ENCODE results near the gene ZNF664. TPM values are rescaled to one million over a fixed set of nuclear protein-coding genes. Genes with fewer than 3 reads are reported as not detected.
"Not testable (repeated sequence)": the region's sequence is repeated elsewhere in the genome, so short reads cannot be mapped to it uniquely, and the experiment has no call there.

The ZNF664 gene
- total RNA-seq, 1 donor, result 18.5 TPM

DNA sequence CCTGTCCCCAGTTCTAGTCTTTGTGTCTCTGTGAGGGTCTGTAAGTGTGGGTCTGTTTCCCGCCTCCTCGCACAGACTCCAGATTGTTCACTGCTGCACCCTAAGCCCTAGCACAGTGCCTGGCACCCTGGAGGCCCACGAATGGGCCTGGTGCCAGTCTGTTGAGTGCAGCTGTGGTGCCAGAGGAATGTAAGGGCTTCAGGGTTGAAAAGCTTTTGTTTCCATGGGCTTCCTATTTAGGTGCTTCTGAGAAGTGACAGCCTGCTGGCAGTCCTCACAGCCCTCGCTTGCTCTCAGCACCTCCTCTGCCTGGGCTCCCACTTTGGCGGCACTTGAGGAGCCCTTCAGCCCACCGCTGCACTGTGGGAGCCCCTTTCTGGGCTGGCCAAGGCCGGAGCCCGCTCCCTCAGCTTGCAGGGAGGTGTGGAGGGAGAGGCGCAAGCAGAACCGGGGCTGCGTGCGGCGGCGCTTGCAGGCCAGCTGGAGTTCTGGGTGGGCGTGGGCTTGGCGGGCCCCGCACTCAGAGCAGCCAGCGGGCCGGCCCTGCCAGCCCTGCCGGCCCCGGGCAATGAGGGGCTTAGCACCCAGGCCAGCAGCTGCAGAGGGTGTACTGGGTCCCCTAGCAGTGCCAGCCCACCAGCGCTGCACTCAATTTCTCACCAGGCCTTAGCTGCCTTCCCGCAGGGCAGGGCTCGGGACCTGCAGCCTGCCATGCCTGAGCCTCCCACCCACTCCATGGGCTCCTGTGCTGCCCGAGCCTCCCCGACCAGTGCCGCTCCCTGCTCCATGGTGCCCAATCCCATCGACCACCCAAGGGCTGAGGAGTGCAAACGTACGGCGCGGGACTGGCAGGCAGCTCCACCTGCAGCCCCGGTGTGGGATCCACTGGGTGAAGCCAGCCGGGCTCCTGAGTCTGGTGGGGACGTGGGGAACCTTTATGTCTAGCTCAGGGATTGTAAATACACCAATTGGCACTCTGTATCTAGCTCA, 26.2 kb upstream of the ZNF664 start:
- not testable (repeated sequence) for H3K4me1 ChIP-seq (ENCODE audit: insufficient read depth, low read length); H3K4me3 ChIP-seq (ENCODE audit: low read length); H3K27me3 ChIP-seq (ENCODE audit: insufficient read depth, low read length); H3K9me3 ChIP-seq (ENCODE audit: low read depth, low read length)

DNA sequence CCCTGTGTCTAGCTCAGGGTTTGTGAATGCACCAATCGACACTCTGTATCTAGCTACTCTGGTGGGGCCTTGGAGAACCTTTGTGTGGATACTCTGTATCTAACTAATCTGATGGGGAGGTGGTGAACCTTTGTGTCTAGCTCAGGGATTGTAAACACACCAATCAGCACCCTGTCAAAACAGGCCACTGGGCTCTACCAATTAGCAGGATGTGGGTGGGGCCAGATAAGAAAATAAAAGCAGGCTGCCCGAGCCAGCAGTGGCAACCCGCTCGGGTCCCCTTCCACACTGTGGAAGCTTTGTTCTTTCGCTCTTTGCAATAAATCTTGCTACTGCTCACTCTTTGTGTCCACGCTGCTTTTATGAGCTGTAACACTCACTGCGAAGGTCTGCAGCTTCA, 25.5 kb upstream of the ZNF664 start:
- not testable (repeated sequence) for H3K9me3 ChIP-seq (ENCODE audit: low read depth, low read length); H3K4me1 ChIP-seq (ENCODE audit: insufficient read depth, low read length); H3K27me3 ChIP-seq (ENCODE audit: insufficient read depth, low read length); H3K4me3 ChIP-seq (ENCODE audit: low read length)

DNA sequence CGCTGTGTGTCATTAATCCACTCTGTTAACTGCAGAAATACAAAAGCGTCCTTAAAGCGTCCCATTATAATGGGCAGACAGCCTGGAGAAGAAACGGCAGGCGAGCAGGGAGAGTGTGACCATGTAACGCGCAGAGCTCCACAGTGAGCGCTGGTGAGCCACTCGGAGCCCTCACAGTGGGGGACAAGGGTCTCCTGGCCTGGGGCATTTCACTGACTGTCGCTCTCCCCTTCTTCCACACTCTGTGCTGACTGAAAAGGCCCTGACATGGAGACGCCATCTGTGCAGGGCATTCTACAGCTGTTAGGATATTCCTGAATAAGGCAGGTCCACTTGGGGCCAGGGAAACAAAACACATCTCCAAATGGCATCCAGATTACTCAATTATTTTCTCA, 24.6 kb upstream of the ZNF664 start:
- H3K4me1 ChIP-seq (ENCODE audit: insufficient read depth, low read length), result no peaks in the 10 kb centered on the region
- H3K27me3 ChIP-seq (ENCODE audit: insufficient read depth, low read length), result no peaks in the 10 kb centered on the region
- no peaks in the 10 kb centered on the region for H3K9me3 ChIP-seq (ENCODE audit: low read depth, low read length)
- no peak overlapping the region for H3K4me3 ChIP-seq (ENCODE audit: low read length)

DNA sequence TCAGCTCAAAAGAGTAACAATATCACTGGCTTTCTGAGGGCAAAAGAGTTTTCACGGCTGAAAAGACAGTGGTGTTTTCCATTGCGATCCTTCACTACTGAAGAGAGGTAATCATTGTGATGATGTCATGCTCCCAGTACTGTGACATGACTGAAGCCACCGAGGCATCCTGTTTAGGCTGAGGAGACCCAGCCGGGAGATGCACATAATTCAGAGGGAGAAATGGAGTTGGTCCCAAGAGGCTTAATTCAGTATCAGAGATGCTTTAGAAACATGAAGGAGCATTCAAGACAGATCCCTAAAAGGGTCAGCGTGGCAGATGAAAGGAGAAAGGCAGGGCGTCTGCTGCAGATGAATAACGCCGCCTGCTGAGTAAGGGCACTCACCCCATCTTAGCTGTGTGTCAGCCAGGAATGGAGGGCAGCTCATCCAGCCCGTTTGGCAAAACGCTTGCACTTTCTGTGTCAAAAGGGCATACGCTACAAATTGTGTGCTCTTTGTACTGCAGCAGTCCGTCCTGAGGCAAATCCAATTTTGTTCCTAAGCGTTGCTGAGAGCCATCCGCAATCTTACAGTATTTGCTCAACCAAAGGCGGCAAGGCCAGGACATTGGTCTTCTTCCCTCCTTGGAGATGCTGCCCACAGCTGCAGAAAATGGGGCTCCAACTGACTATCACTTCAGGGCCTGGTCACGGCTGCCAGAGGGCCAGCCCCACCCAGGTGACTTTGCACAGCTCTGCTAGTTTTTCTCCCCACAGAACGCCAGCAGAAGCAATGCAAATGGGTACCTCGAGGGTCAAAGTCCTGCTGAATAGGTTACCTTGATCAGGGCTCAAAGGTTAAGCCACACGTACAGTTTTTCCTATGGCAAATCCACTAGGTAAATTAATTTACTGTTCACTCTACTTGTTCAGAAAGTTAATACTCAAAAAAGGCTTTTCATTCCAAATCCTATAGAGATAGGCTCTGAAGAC, 23.9 kb upstream of the ZNF664 start:
- Histone ChIP-seq H3K27me3 (ENCODE audit: insufficient read depth, low read length) (no peaks in the 10 kb centered on the region), H3K9me3 (ENCODE audit: low read depth, low read length) (no peaks in the 10 kb centered on the region), H3K4me1 (ENCODE audit: insufficient read depth, low read length) (no peaks in the 10 kb centered on the region), H3K4me3 (ENCODE audit: low read length) (no peak overlapping the region)

DNA sequence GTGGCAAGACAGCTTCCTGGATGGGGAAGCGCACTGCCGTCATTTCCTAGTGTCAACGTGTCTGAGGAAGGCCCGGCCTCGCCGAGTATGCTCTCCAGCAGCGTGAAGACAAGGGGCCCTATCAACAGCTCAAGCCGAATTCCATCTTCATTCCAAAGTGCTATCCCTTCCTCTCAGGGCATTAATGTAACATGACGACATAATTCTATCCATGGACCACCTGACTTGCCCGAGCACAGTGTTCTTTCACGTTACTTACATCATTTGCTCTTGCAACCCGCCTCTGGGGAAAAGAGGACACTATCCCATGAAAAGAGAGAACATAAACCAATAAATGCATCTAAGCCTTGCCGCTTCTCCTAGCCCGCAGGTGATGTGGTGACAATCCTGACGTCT, 23.2 kb upstream of the ZNF664 start:
- Histone ChIP-seq H3K4me3 (ENCODE audit: low read length) (no peak overlapping the region), H3K4me1 (ENCODE audit: insufficient read depth, low read length) (no peaks in the 10 kb centered on the region), H3K27me3 (ENCODE audit: insufficient read depth, low read length) (no peaks in the 10 kb centered on the region), H3K9me3 (ENCODE audit: low read depth, low read length) (no peaks in the 10 kb centered on the region)

DNA sequence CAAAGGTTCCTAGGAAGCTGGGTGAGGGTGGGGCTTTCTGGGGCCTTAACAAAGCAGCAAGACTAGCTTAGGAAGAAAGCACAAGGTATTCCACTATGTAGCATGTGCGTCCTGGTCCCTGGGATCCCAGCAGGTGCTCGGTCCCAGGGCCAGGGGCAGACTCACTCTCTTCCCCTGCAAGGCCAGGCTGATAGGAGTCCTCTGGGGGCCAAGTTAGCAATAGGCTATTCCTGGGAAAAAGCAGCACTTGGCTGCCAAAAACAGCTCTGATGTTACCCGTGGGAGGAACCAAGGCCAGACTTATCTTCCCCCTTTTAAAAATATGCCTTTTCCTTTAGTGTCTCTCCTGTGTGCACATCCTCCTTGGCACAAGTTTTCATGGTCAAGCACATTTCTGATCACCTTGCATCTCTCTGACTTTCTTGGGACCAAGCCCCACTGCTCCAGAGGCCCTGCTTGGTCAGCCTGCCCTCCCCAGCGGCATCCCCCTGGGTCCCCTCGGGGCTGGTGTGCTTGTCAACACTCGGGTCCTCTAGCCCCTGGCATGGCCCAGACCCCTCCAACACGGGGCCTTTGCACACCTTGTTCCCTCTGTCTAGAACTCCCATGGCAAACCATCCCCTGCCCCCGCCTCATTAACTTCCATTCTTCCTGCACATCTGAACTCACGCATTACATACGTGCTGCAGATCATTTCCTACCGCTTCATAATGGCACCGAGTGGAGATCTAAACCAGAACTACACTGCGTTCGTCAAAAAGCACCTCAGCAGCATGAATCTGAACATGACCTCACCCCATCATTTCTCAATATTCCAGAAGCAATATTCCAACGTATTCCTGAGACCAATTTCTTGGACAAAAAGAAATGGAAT, 22.3 kb upstream of the ZNF664 start:
- Histone ChIP-seq H3K4me1 (ENCODE audit: insufficient read depth, low read length) (no peaks in the 10 kb centered on the region), H3K4me3 (ENCODE audit: low read length) (no peak overlapping the region), H3K9me3 (ENCODE audit: low read depth, low read length) (no peaks in the 10 kb centered on the region), H3K27me3 (ENCODE audit: insufficient read depth, low read length) (no peaks in the 10 kb centered on the region)

DNA sequence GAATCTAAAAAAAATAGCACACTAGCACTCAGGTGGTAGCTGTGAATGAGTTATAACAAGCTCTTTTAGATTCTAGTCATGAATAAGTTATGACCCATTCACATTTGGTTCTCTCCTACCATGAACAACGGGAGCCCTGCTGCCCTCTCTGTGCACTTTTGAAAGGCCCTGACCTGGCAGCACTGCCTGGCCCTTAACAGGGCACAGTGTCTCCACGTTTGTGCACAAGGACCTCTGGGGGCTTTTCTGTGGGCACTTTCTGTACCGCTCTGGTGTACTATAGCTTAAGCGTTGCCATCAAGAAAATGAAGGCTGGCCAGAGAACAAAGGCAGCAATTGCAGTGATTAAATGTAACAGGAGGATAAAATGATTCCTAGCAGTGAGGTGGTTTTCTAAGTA, 21.5 kb upstream of the ZNF664 start:
- H3K4me1 ChIP-seq (ENCODE audit: insufficient read depth, low read length), result no peaks in the 10 kb centered on the region
- H3K4me3 ChIP-seq (ENCODE audit: low read length), result no peak overlapping the region
- H3K9me3 ChIP-seq (ENCODE audit: low read depth, low read length), result no peaks in the 10 kb centered on the region
- no peaks in the 10 kb centered on the region for H3K27me3 ChIP-seq (ENCODE audit: insufficient read depth, low read length)

DNA sequence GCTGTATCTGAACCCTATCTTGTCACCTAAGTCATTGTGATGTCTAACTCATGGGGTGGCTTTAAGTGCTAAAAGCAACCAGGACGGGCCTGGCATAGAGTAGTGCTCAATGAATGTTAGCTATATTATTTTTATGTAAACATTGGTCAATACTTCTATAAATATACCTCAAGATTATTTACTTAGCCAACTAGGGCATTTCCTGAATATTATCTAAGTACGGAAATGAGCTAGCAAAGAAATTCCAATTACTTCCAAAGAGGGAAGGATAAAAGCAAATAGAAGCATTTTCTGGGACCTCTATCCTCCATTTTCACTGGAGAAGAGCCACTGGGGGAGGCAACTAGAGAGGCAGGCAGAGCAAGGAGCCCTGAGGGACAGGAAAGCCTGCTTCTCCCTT, 21.0 kb upstream of the ZNF664 start:
- no peaks in the 10 kb centered on the region for H3K4me1 ChIP-seq (ENCODE audit: insufficient read depth, low read length)
- H3K27me3 ChIP-seq (ENCODE audit: insufficient read depth, low read length), result no peaks in the 10 kb centered on the region
- no peak overlapping the region for H3K4me3 ChIP-seq (ENCODE audit: low read length)
- no peaks in the 10 kb centered on the region for H3K9me3 ChIP-seq (ENCODE audit: low read depth, low read length)

DNA sequence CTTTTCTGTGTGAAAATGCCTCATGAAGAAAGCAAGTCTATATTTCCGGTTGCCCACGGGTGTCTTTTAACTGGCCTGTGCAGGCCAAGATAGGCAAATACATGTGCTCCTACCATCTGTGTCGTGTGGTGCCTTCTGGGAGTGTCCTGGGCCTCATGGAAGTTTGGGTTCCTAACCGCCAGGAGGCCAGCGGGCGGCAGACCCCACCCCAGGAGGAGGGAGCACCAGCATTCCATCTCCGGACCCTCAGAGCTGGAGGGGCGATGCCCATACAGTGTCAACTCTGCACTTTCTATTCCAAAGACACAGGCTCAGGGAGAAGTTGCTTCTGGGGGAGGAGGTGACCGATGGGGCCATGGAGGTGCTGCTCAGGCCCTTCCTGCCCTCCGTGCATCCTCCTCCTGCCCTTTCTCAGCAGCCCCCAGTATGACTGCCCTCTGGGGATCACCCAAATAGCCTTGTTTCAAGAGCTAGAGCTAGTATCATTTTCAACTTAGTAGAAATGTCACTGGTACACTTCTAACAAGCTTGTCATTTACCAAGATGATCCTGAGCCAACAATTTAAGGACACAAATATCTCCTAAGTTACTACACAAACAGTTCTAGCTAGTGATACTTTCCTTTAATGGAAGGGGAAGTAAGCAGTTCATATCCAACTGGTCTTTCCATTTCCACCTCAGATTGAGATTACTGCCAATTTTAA, 18.2 kb upstream of the ZNF664 start:
- Histone ChIP-seq H3K4me1 (ENCODE audit: insufficient read depth, low read length) (no peaks in the 10 kb centered on the region), H3K27me3 (ENCODE audit: insufficient read depth, low read length) (no peaks in the 10 kb centered on the region), H3K9me3 (ENCODE audit: low read depth, low read length) (no peaks in the 10 kb centered on the region), H3K4me3 (ENCODE audit: low read length) (no peak overlapping the region)

DNA sequence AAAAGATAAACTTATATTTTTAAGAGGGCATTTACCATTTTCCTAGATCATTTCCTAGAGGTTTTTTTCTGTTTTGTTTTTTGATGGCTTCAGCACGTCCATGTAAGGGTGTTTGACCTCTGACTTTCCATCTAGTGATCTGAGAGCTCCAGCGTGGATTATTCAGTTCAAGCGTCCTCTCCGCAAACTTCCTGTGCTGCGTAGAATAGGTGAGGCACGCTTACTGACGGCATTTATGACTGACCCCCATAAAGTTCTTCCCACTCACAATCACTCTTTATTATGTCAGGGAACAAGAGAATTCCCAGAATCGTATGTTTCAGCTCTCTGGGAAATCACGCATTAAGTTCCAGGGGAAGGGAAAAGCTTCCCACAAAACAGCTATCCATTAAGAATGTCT, 16.8 kb upstream of the ZNF664 start:
- Histone ChIP-seq H3K4me3 (ENCODE audit: low read length) (no peak overlapping the region), H3K4me1 (ENCODE audit: insufficient read depth, low read length) (no peaks in the 10 kb centered on the region), H3K27me3 (ENCODE audit: insufficient read depth, low read length) (no peaks in the 10 kb centered on the region), H3K9me3 (ENCODE audit: low read depth, low read length) (no peaks in the 10 kb centered on the region)

DNA sequence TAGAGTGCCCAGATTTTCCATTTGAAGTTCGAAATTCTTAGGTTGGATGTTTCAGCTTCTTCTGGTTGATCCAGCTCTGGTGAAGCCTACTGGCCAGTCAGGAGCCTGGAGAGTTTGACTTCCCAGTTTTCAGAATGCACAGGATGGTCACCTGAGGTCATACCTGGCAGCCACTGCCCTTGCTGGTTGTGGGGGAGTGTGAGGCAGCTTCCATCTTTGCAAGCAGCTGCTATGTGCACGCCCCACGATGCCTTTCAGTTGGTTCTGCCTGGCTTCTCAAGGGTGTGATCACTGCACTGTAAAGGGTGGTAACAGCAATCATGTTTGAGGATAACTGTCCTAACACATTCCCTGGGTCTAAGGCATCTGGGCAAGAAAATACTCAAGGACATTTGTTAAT, 15.8 kb upstream of the ZNF664 start:
- Histone ChIP-seq H3K27me3 (ENCODE audit: insufficient read depth, low read length) (no peaks in the 10 kb centered on the region), H3K4me3 (ENCODE audit: low read length) (no peak overlapping the region), H3K4me1 (ENCODE audit: insufficient read depth, low read length) (no peaks in the 10 kb centered on the region), H3K9me3 (ENCODE audit: low read depth, low read length) (no peaks in the 10 kb centered on the region)

DNA sequence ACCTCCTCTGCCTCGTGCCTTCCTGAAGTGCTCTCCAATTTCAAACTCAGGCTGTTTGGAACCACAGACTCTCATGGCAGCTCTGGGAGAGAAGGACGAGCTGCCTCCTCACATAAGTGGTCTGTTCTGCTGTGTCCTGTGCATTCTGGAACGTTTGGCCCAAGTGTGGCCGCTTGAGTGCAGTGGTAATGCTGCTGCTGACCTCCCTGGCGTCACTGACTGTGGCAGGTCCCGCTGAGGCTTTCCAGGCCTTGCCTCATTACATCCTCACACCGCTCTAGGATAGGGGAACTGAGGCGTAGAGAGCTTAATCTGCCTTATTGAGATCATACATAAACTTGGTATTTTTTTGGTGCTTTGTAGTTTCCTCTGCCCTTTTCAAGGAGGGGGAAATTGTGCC, 14.6 kb upstream of the ZNF664 start:
- Histone ChIP-seq H3K27me3 (ENCODE audit: insufficient read depth, low read length) (no peaks in the 10 kb centered on the region), H3K4me3 (ENCODE audit: low read length) (no peak overlapping the region), H3K9me3 (ENCODE audit: low read depth, low read length) (no peaks in the 10 kb centered on the region), H3K4me1 (ENCODE audit: insufficient read depth, low read length) (no peaks in the 10 kb centered on the region)

DNA sequence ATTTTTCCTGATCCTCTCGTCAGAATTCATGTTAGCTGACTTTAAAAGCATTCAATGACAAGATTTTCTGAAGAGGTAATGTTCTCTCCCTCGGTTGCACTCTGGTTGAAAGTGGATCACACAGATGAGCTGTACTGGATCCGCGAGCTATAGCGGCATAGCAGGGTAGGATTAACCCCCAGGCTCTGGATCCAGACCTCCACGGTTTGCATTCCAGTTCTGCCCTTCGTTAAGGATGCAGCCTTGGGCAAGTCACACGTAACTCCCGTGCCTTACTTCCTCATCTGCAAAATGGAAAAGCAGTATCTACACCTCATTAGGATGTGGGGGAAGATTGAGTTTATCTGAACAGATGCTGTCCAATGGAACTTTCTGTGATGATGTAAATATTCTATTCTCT, 14.1 kb upstream of the ZNF664 start:
- H3K4me3 ChIP-seq (ENCODE audit: low read length), result no peak overlapping the region
- H3K9me3 ChIP-seq (ENCODE audit: low read depth, low read length), result no peaks in the 10 kb centered on the region
- H3K4me1 ChIP-seq (ENCODE audit: insufficient read depth, low read length), result no peaks in the 10 kb centered on the region
- H3K27me3 ChIP-seq (ENCODE audit: insufficient read depth, low read length), result no peaks in the 10 kb centered on the region

DNA sequence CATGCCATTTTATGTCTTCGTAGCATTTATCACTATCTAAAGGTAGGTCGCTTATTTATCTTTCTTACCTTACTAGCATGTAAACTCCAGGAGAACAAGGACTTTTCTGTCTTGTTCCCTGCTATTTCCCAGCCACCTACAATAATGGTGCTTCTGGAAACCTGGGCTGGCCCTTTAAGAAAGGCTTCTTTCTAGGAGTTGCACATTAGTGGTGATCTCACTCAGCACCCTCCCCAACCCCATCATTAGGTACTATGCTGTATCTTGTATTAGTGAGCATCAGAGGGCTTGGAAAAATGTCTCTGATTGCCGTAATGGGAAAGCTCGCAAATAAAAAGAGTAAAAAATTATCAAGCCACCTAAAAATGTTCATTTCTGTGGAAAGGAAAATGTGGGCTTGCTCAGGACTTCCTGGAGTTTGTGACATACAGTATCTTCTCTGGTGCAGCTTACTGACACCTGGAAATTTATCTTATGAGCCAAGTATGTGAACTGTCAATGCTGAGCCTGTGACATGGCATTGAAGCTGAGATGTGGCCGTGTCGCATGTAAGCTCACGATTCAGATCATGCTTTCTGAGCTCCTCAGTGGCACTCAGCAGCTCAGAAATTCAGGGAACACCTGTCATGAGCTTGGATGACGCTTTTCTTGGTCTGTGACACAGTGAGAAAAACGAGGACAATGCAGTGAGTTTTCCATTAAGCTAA, 12.8 kb upstream of the ZNF664 start:
- no peak overlapping the region for H3K4me3 ChIP-seq (ENCODE audit: low read length)
- H3K4me1 ChIP-seq (ENCODE audit: insufficient read depth, low read length), result no peaks in the 10 kb centered on the region
- H3K27me3 ChIP-seq (ENCODE audit: insufficient read depth, low read length), result no peaks in the 10 kb centered on the region
- no peaks in the 10 kb centered on the region for H3K9me3 ChIP-seq (ENCODE audit: low read depth, low read length)

All from mononuclear cell (primary cell).